CD4-positive, CD25-positive, alpha-beta regulatory T cell (primary cell): ENCODE measurements around the gene AP2B1. TPM values are rescaled to one million over a fixed set of nuclear protein-coding genes. Genes with fewer than 3 reads are reported as not detected.

Experiments used
- ATAC-seq, 2 donors: fragments of 150-1000 bp; cut with Tn5 transposase; one replicate each; pipeline ENCODE4 v1.10.0; 2021; ENCODE audit warnings: low read depth in 2 of 2, moderate number of reproducible peaks in 2 of 2, moderate library complexity in 1 of 2
- DNase-seq, 3 donors: peaks; one replicate each; pipeline versions ENCODE4 v3.0.0 to v3.0.0-alpha.2; 2012 to 2022; ENCODE audit warnings: mixed read lengths in 1 of 3
- H3K27ac ChIP-seq: one replicate; pipeline ENCODE4 v1.7.0; 2013; ENCODE audit warnings: mild to moderate bottlenecking, low read length; ENCODE audit not compliant: insufficient read depth, poor library complexity, severe bottlenecking
- H3K27me3 ChIP-seq: one replicate; pipeline ENCODE4 v1.7.0; 2013; ENCODE audit warnings: low read length; ENCODE audit not compliant: control insufficient read depth, insufficient read depth
- H3K36me3 ChIP-seq: one replicate; pipeline ENCODE4 v1.7.0; 2013; ENCODE audit warnings: mild to moderate bottlenecking, low read length, moderate library complexity; ENCODE audit not compliant: control insufficient read depth, insufficient read depth
- H3K4me1 ChIP-seq: 2 replicates; pipeline ENCODE4 v1.7.0; 2013; ENCODE audit warnings: mild to moderate bottlenecking, low read length; ENCODE audit not compliant: insufficient read depth, control insufficient read depth, poor library complexity, severe bottlenecking
- H3K4me3 ChIP-seq: one replicate; pipeline ENCODE4 v1.7.0; 2013; ENCODE audit warnings: low read depth, mild to moderate bottlenecking, low read length, moderate library complexity
- H3K9me3 ChIP-seq, 2 experiments: 1 replicate in 1 of 2; 2 replicates in 1 of 2; pipeline ENCODE4 v1.7.0; 2013; ENCODE audit warnings: low read length in 2 of 2, mild to moderate bottlenecking in 1 of 2, moderate library complexity in 1 of 2; ENCODE audit not compliant: control insufficient read depth in 2 of 2
- H3K27ac Mint-ChIP-seq, 3 donors: one replicate each; pipeline ENCODE4 v1.8.0; 2020 to 2022; ENCODE audit warnings: mild to moderate bottlenecking in 3 of 3, mixed read lengths in 3 of 3, moderate library complexity in 2 of 3
- H3K27me3 Mint-ChIP-seq: one replicate; pipeline ENCODE4 v1.8.0; 2022; ENCODE audit warnings: mild to moderate bottlenecking, mixed read lengths
- H3K36me3 Mint-ChIP-seq: one replicate; pipeline ENCODE4 v1.8.0; 2020; ENCODE audit warnings: mixed read lengths
- H3K4me1 Mint-ChIP-seq, 4 donors: one replicate each; pipeline ENCODE4 v1.8.0; 2020 to 2022; ENCODE audit warnings: mixed read lengths in 4 of 4, mild to moderate bottlenecking in 1 of 4
- H3K4me3 Mint-ChIP-seq, 4 donors: one replicate each; pipeline ENCODE4 v1.8.0; 2020 to 2022; ENCODE audit warnings: mild to moderate bottlenecking in 4 of 4, mixed read lengths in 4 of 4, moderate library complexity in 3 of 4
- H3K9me3 Mint-ChIP-seq, 7 donors: one replicate each; pipeline ENCODE4 v1.8.0; 2020 to 2022; ENCODE audit warnings: mixed read lengths in 7 of 7, mild to moderate bottlenecking in 3 of 7, moderate library complexity in 2 of 7
- polyA plus RNA-seq, 4 donors: library from polyadenylated mRNA; unstranded; fragments of 300-500 nt; fragmentation: Illumina TruSeq; gene quantifications; one replicate each; pipeline ENCODE4 v1.2.3, GENCODE V29; 2021
- total RNA-seq: library from RNA; stranded (reverse); gene quantifications from one replicate; pipeline ENCODE4 v1.2.3, GENCODE V29; 2022

The AP2B1 gene
- total and polyA plus RNA-seq, 5 donors from 2014 or later, result 59.8 to 133 (median 85.3) TPM

DNA sequence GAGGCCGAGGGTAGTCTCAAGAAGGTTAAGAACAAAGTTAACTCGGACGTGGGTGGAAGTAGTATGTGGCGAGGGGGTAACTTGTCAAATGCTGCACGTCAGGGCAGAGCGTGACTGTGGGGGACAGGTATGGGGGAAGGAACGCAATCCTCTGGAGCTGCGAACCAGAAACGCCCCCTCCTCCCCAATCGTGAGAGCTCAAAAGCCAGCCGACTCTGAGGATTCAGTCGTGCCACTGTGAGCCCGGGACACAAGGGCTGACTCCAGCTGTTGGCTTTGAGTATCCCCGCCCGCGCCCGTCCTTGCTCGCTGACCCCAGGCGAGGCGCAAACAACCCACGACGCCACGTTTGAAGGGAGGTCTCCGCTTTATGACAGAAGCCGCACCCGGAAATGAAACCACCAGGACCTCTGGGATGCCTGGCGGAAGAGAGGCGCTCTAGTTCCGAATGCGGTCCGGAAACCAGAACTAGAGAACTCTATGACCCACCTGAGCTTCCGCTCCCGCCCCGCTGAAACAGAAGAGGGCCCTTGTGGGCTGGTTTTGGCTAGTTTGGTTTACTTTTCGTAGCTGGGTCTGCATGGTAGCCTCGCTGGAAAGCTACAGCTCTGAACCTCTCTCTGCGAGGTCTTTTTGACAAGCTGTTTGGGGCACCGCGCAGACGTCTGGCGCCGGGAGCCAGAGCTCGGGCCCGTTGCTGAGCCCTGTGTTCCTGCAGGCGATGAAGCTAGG is 8.8 kb upstream of the AP2B1 start, which contains the start of gene PEX12:
TSS of gene PEX12 (minus strand) at position 375 of the 732 bp plus-strand sequence. CDS start 550 bp downstream, outside the sequence.
- Histone ChIP-seq H3K4me1 (peaks cover 23% of the 10 kb centered on the region), H3K27me3 (no peaks in the 10 kb centered on the region), H3K36me3 (peaks cover 11% of the 10 kb centered on the region), H3K27ac (peak within 1 kb of the TSS; percentile 95), H3K9me3 (no peaks in the 10 kb centered on the region), H3K4me3 (peak within 1 kb of the TSS; percentile 94)
- Mint-ChIP-seq H3K4me3 (peak within 1 kb of the TSS; percentile 92 to 100 (median 96)), H3K4me1 (peaks cover 17 to 32% (median 23%) of the 10 kb centered on the region in 4 donors), H3K36me3 (peaks cover 6% of the 10 kb centered on the region), H3K27me3 (peaks cover 7% of the 10 kb centered on the region), H3K9me3 (peaks cover 0 to 1% (median 0%) of the 10 kb centered on the region in 7 donors), H3K27ac (peak within 1 kb of the TSS; percentile 100)
- DNase-seq (peak; percentile 86 to 96 (median 90)), ATAC-seq (peak; percentile 99 to 100)

DNA sequence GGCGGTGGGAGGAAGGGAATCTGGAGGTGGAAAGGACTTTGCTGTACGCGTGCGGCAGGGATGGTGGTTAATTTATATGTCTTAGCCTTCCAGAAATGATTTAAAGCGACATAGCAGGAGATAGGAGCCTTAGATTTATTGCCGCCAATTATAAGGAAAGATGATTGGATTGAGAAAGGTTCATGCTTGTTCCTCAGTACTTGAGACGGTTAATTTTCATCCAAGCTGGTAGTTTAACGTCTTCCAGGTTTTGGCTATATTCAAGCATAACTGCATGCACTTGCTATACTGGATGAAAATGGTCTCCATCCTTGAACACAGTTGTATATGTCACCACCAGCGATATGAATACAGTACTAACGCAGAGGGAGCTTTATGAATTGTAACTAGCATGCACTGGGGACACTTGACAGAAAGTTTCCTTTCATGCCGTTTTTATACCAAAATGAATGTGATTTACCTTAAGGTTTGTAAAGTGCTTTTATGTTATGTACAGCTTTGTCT is 8.1 kb upstream of the AP2B1 start:
- peaks cover 11% of the 10 kb centered on the region for H3K36me3 ChIP-seq
- no peak for ATAC-seq
- DNase-seq, result peak in 2 of 3 donors; percentile 14 to 42
- peaks cover 23% of the 10 kb centered on the region for H3K4me1 ChIP-seq
- Mint-ChIP-seq H3K36me3 (peaks cover 6% of the 10 kb centered on the region), H3K9me3 (peaks cover 0 to 1% (median 0%) of the 10 kb centered on the region in 7 donors), H3K27me3 (peaks cover 7% of the 10 kb centered on the region), H3K4me1 (peaks cover 17 to 32% (median 23%) of the 10 kb centered on the region in 4 donors), H3K27ac (peak overlapping the region; percentile 100), H3K4me3 (peak overlapping the region; percentile 92 to 100 (median 96))
- H3K27ac ChIP-seq, result peak overlapping the region; percentile 95
- H3K27me3 ChIP-seq, result no peaks in the 10 kb centered on the region
- H3K9me3 ChIP-seq, result no peaks in the 10 kb centered on the region
- H3K4me3 ChIP-seq, result peak overlapping the region; percentile 94

DNA sequence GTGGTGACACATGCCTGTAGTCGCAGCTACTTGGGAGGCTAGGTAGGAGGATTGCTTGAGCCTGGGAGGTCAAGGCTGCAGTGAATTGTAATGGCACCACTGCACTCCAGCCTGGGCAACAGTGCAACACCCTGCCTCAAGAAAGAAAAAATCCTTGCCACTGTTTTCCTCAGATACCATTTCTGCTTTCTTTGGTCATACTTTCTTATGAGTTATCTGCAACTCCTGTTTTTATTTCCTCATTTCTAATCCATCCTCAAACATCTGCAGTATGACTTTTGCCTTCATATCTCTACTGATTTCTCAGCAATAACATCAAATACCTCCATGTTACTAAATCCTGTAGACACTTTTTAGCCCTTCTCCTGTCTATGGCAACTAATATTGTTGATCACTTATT is 3.1 kb upstream of the AP2B1 start:
- Histone ChIP-seq H3K27me3 (no peaks in the 10 kb centered on the region), H3K4me3 (no peak overlapping the region), H3K36me3 (no peaks in the 10 kb centered on the region), H3K27ac (no peak overlapping the region), H3K4me1 (peaks cover 28% of the 10 kb centered on the region), H3K9me3 (no peaks in the 10 kb centered on the region)
- no peak for DNase-seq
- no peak for ATAC-seq
- peaks cover 11 to 30% (median 21%) of the 10 kb centered on the region in 4 donors for H3K4me1 Mint-ChIP-seq
- H3K27me3 Mint-ChIP-seq, result peaks cover 12% of the 10 kb centered on the region
- peak overlapping the region in 1 of 4 donors; percentile 55 for H3K4me3 Mint-ChIP-seq
- H3K36me3 Mint-ChIP-seq, result peaks cover 3% of the 10 kb centered on the region
- no peak overlapping the region for H3K27ac Mint-ChIP-seq
- peaks cover 0 to 1% (median 0%) of the 10 kb centered on the region in 7 donors for H3K9me3 Mint-ChIP-seq

DNA sequence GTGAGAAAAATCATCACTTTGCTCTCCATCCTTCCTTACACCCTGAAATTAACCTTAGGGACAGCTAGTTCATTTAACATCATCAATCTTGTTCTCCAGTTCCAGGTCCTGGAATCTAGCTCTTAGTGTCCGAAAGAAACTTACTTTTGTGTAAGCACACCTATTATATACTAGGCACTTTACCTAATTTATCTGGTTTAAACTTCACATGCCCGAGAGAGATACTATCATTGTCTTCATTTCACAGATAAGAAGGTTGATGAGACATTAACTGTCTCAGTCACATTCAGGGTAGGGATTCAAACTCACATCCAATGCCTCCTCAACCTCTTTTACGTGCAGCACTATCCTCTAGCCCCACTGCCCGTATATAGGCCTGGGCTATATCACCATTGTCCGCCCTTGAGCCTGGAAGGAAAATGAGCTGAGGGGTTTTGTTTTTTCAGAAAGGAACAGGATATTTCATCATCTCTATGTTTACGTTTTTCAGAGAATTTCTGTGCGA is 501 bp upstream of the AP2B1 start:
- peaks cover 36% of the 10 kb centered on the region for H3K4me1 ChIP-seq
- no peaks in the 10 kb centered on the region for H3K9me3 Mint-ChIP-seq
- peaks cover 3% of the 10 kb centered on the region for H3K36me3 Mint-ChIP-seq
- peak overlapping the region; percentile 89 to 99 (median 98) for H3K4me3 Mint-ChIP-seq
- no peaks in the 10 kb centered on the region for H3K9me3 ChIP-seq
- H3K27ac Mint-ChIP-seq, result peak overlapping the region; percentile 98 to 100 (median 100)
- H3K36me3 ChIP-seq, result no peaks in the 10 kb centered on the region
- peaks cover 12 to 43% (median 27%) of the 10 kb centered on the region in 4 donors for H3K4me1 Mint-ChIP-seq
- DNase-seq, result no peak
- H3K4me3 ChIP-seq, result peak overlapping the region; percentile 93
- H3K27ac ChIP-seq, result peak overlapping the region; percentile 91
- peaks cover 12% of the 10 kb centered on the region for H3K27me3 Mint-ChIP-seq
- no peaks in the 10 kb centered on the region for H3K27me3 ChIP-seq
- ATAC-seq, result no peak

DNA sequence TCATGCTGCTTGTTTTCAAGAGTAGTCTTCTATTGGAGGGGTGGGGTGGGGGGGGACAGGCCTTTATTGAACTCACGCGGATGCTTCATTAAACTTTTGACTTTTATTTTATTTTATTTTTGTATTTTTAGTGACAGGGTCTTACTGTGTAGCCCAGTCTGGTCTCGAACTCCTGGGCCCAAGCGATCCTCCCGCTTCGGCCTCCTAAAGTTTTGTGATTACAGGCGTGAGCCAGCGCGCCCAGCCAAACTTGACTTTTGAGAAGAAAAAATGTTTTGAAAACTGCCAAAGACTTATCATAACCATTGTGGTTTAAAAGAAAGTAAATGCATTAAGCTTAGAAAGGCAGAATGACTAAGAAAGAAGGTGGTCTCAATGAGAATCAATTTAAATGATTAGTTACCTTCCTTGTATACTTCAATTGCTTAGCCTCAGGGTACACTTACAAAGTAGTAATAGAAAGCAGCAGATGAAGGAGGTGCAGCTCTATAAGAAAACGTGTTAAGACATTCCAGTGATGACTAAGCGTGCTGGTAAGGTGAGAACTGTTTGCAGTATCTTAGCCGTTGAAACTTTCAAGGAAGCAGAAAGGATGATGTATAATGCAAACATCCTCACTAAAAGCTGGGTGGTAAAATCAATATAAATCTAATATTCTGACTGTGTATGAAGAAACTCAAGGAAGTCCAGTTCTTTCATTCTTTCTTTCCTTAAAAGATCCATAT is 1.2 kb downstream of the AP2B1 start:
- peak in 1 of 3 donors; percentile 66 for DNase-seq
- Histone ChIP-seq H3K27ac (peak overlapping the region; percentile 91), H3K4me3 (peak overlapping the region; percentile 93), H3K4me1 (peaks cover 36% of the 10 kb centered on the region), H3K27me3 (no peaks in the 10 kb centered on the region), H3K36me3 (no peaks in the 10 kb centered on the region), H3K9me3 (no peaks in the 10 kb centered on the region)
- ATAC-seq, result no peak
- Mint-ChIP-seq H3K27ac (peak overlapping the region; percentile 84 to 100 (median 100)), H3K27me3 (peaks cover 12% of the 10 kb centered on the region), H3K9me3 (no peaks in the 10 kb centered on the region), H3K4me1 (peaks cover 14 to 52% (median 29%) of the 10 kb centered on the region in 4 donors), H3K36me3 (peaks cover 3% of the 10 kb centered on the region), H3K4me3 (peak overlapping the region; percentile 89 to 99 (median 98))

DNA sequence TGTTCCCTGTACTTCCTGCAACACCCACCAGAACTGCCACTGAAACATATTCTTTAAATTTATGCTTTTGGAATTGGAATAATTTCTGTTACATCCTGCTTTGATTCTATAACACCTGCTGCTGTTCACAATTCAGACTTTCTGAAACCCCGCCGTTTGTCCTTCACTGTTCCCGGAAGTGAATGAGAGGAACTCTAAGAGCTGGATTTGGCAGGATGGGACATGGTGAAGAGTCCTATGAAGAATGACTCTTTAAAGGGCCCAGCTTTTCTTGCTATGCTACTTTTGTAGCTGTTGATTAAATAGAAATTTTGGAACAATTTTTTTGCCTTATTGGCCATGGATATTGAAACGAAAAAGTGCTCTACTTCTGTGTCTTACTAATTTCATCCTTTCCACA is 8.9 kb downstream of the AP2B1 start:
- no peaks in the 10 kb centered on the region for H3K4me1 ChIP-seq
- Mint-ChIP-seq H3K4me3 (no peak overlapping the region), H3K27me3 (no peaks in the 10 kb centered on the region), H3K4me1 (peaks cover 16 to 28% (median 23%) of the 10 kb centered on the region in 4 donors), H3K36me3 (peaks cover 45% of the 10 kb centered on the region), H3K9me3 (no peaks in the 10 kb centered on the region), H3K27ac (no peak overlapping the region)
- no peaks in the 10 kb centered on the region for H3K27me3 ChIP-seq
- no peak overlapping the region for H3K4me3 ChIP-seq
- no peaks in the 10 kb centered on the region for H3K9me3 ChIP-seq
- no peak overlapping the region for H3K27ac ChIP-seq
- H3K36me3 ChIP-seq, result peaks cover 67% of the 10 kb centered on the region
- DNase-seq (no peak), ATAC-seq (no peak)

DNA sequence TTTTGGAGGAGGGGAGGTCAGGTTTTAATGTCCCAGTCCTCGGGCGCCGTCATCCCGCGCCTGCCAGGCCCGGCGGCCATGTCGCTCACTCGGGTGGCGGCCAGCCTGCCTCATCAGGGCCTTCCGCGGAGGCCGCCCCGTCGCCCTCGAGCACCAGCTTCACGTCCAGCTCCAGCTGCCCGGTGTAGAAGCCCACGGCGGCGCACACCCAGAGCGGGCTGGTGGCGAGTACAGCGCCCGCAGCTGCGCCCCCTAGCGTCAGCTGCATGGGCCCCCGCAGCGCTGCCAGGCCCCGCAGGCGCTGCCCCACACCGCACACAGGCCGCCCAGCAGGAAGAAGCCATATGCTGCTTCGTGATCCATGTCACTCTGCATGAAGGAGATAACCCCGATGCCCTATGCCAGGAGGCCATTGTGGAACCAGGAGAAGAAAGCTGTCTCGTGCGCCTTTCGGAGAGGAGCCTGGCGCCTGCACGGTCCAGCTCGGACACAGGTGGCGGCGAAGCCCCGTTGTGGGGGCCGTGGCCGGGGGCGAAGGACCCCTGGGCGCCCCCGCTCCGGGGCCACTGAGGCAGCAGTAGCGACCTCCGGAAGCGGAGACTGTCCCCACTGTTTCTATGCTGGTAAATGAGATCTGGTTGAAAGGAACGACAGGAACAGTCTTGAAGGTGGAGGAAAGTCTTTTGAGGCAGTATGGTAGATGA is 9.6 kb downstream of the AP2B1 start:
- H3K9me3 ChIP-seq, result no peaks in the 10 kb centered on the region
- no peaks in the 10 kb centered on the region for H3K4me1 ChIP-seq
- Mint-ChIP-seq H3K4me3 (no peak overlapping the region), H3K27ac (no peak overlapping the region), H3K9me3 (no peaks in the 10 kb centered on the region), H3K36me3 (peaks cover 45% of the 10 kb centered on the region), H3K4me1 (peaks cover 16 to 25% (median 23%) of the 10 kb centered on the region in 4 donors), H3K27me3 (no peaks in the 10 kb centered on the region)
- peaks cover 73% of the 10 kb centered on the region for H3K36me3 ChIP-seq
- H3K4me3 ChIP-seq, result no peak overlapping the region
- DNase-seq (no peak), ATAC-seq (no peak)
- no peaks in the 10 kb centered on the region for H3K27me3 ChIP-seq
- no peak overlapping the region for H3K27ac ChIP-seq
